ENCODE results near the gene TANGO6.

TANGO6 gene

DNA sequence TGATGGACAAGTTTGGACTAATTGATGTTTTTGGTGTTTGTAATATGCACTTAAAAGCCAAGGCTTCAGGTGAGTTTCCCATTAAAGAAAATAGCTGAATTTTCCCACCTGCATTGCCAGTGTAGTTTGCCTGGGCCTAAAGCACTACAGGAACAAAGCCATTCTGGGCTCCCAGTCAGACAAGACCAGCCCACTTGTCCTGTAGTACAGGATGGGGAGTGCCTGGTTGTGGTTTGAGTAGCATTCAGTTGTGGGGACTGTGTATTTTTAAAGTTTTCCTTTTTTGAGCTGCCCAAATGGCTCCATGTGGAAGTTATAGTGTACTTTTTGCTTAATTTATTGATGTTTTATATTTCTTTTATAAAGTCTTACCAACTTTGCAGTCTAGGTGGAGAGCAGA is 91.7 kb downstream of the TANGO6 start:
- no peak overlapping the region for H3K4me2 ChIP-seq (ENCODE audit: low read length)
- no peaks in the 10 kb centered on the region for H3K79me2 ChIP-seq
- no peak overlapping the region for H3K27ac ChIP-seq
- TF ChIP-seq, protein P1, sequence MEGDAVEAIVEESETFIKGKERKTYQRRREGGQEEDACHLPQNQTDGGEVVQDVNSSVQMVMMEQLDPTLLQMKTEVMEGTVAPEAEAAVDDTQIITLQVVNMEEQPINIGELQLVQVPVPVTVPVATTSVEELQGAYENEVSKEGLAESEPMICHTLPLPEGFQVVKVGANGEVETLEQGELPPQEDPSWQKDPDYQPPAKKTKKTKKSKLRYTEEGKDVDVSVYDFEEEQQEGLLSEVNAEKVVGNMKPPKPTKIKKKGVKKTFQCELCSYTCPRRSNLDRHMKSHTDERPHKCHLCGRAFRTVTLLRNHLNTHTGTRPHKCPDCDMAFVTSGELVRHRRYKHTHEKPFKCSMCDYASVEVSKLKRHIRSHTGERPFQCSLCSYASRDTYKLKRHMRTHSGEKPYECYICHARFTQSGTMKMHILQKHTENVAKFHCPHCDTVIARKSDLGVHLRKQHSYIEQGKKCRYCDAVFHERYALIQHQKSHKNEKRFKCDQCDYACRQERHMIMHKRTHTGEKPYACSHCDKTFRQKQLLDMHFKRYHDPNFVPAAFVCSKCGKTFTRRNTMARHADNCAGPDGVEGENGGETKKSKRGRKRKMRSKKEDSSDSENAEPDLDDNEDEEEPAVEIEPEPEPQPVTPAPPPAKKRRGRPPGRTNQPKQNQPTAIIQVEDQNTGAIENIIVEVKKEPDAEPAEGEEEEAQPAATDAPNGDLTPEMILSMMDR (IDR thresholded peaks at IDR 0.05) = no peak
- peaks cover 6% of the 10 kb centered on the region for H3K4me1 ChIP-seq
- no peaks in the 10 kb centered on the region for H3K9me3 ChIP-seq (ENCODE audit: control insufficient read depth, low read length)
- no peak overlapping the region for H3K4me3 ChIP-seq (ENCODE audit: low read depth, low read length)
- no peaks in the 10 kb centered on the region for H3K27me3 ChIP-seq (ENCODE audit: control insufficient read depth, insufficient read depth, low read length)
- no peak overlapping the region for H2AFZ ChIP-seq
- H3K36me3 ChIP-seq (ENCODE audit: control insufficient read depth, insufficient read depth, low read length) = no peaks in the 10 kb centered on the region
- H3K9ac ChIP-seq = no peak overlapping the region

DNA sequence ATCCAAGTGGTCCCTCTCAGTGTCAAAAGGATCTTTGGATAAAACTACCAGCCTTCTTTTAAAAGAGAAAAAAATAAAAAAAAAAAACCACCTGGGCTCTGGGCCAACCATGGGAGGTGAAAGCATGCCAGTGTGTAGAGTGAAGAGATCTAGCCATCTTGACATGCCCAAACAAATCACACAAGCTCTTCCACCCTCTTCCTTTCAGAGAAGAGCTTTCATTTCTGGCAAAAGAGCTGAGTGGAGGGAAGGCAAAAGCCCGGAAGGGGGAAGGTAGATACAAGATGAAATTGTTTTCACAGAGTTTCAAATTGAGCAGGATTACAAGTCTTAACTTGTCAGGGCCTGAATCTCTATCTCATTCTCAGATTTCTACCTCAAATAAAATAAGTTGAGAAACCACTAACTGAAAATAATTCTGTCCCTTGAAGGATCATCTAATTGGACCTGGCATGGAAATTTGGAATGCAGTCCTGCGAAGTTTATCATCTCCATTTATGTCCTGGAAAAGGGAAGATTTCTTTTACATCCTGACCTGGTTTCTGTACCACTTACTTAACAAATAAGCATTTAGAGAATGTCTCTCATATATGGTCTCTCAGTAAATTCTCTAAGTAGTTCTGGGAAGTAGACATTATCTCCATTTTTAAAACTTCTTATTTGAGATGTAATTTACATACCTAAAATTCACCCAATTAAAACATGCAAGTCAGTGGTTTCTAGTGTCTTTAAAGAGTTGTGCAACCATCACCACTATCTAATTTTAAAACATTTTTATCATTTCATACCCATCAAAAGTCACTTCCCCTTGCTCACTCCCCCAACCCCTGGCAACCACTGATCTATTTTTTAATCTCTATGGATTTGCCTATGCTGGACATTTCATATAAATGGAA is 93.7 kb downstream of the TANGO6 start:
- no peak overlapping the region for H3K4me3 ChIP-seq (ENCODE audit: low read depth, low read length)
- no peak overlapping the region for H3K4me2 ChIP-seq (ENCODE audit: low read length)
- TF ChIP-seq, protein P1 (IDR thresholded peaks at IDR 0.05) = no peak
- H2AFZ ChIP-seq = peak overlapping the region; percentile 56
- no peak overlapping the region for H3K9ac ChIP-seq
- no peaks in the 10 kb centered on the region for H3K9me3 ChIP-seq (ENCODE audit: control insufficient read depth, low read length)
- peak overlapping the region; percentile 42 for H3K27ac ChIP-seq
- H3K36me3 ChIP-seq (ENCODE audit: control insufficient read depth, insufficient read depth, low read length) = no peaks in the 10 kb centered on the region
- H3K4me1 ChIP-seq = peaks cover 6% of the 10 kb centered on the region
- no peaks in the 10 kb centered on the region for H3K79me2 ChIP-seq
- H3K27me3 ChIP-seq (ENCODE audit: control insufficient read depth, insufficient read depth, low read length) = no peaks in the 10 kb centered on the region

DNA sequence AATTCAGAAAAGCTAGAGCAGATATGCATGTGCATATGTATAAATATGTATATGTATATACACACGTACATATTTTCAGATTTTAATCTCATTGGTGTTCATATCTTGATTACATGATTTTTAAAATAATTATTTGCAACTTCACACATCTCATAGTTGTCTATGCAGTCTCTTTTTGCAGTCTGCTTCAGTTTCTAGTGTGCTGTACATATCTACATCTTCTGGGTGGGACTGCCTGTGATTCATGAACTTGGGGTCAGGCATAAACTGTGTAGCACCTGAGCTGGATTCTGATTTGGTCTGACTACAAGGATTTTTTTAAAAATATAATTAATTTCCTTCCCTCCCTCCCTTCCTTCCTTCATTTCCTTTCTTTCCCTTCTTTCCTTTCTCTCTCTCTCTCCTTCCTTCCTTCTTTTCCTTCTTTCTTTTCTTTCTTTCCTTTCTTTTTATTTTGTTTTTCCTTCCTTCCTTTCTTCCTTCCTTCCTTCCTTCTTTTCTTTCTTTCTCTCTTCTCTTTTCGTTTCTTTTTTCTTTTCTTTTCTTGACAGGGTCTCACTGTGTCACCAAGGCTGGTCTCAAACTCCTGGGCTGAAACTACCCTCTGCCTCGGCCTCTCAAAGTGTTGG is 96.5 kb downstream of the TANGO6 start:
- no peak overlapping the region for H3K4me3 ChIP-seq (ENCODE audit: low read depth, low read length)
- H3K36me3 ChIP-seq (ENCODE audit: control insufficient read depth, insufficient read depth, low read length) = no peaks in the 10 kb centered on the region
- H3K4me2 ChIP-seq (ENCODE audit: low read length) = no peak overlapping the region
- no peaks in the 10 kb centered on the region for H3K27me3 ChIP-seq (ENCODE audit: control insufficient read depth, insufficient read depth, low read length)
- no peak overlapping the region for H2AFZ ChIP-seq
- TF ChIP-seq, protein P1 (IDR thresholded peaks at IDR 0.05) = no peak
- H3K79me2 ChIP-seq = no peaks in the 10 kb centered on the region
- H3K4me1 ChIP-seq = peaks cover 6% of the 10 kb centered on the region
- H3K9ac ChIP-seq = no peak overlapping the region
- no peaks in the 10 kb centered on the region for H3K9me3 ChIP-seq (ENCODE audit: control insufficient read depth, low read length)
- no peak overlapping the region for H3K27ac ChIP-seq

DNA sequence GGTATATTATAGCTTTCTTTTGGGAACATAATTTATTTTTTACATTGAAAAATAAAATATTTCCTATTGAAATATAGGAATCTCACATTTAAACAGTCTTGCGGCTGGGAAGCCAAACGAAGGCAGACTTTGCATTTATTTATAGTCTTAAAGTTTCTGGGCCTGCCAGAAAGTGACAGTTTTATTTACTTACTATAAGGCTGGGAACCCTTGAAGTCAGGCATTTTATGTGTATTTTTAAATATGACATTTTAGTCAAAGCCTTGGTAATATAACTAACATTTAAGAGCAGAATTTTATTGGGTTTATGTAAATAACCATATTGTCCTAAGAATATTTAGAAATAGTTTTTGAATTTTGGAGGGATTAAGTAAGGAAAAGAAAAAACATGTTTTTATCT is 97.5 kb downstream of the TANGO6 start:
- Histone ChIP-seq H3K27ac (no peak overlapping the region), H3K36me3 (ENCODE audit: control insufficient read depth, insufficient read depth, low read length) (no peaks in the 10 kb centered on the region), H3K79me2 (no peaks in the 10 kb centered on the region), H3K9me3 (ENCODE audit: control insufficient read depth, low read length) (no peaks in the 10 kb centered on the region), H3K27me3 (ENCODE audit: control insufficient read depth, insufficient read depth, low read length) (no peaks in the 10 kb centered on the region), H3K9ac (no peak overlapping the region), H3K4me2 (ENCODE audit: low read length) (no peak overlapping the region), H3K4me1 (peaks cover 6% of the 10 kb centered on the region), H3K4me3 (ENCODE audit: low read depth, low read length) (no peak overlapping the region), H2AFZ (no peak overlapping the region)
- TF ChIP-seq, protein P1 (IDR thresholded peaks at IDR 0.05) = no peak
